COLO668 (cell line): ENCODE results near the gene ZNF329.
A peak's percentile ranks its signal among the peaks of the same experiment; 100 is the strongest.

Experiments
- DNase-seq: peaks from one replicate; lab custom pipeline; 2025; ENCODE audit not compliant: unreplicated experiment; lab: John Stamatoyannopoulos, UW

Gene ZNF329

DNA sequence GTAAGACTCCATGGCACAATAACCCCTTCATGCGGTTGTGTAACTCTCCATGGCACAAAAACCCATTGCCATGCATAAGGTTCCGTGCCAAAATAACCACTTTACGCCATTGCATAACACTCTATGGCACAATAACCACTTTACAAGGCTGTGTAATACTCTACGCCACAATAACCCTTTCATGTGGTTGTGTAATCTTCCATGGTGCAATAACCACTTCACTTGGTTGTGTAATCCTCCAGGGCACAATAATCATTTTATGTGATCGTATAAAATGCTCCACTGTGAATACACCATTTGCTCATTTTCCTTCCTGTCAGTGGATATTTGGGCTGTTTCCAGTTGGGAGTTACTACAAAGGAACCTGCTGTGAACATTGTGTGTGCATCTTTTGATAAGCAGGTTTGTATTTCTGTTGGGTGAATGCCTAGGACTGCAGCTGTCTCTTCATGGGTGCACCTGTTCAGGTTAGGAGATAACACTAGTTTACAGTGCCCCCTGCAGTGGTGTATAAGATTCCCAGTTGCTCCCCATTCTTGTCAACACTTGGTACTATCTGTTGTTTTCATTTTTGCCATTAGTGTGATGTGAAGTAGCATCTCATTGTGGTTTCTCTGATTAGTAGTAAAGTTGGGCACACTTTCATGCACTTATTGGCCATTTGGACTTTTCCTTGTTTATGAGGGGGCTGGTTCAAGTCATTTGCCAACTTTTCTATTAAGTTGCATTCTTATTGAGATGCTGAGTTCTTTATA is 31.4 kb downstream of the ZNF329 start:
- DNase-seq: no peak

DNA sequence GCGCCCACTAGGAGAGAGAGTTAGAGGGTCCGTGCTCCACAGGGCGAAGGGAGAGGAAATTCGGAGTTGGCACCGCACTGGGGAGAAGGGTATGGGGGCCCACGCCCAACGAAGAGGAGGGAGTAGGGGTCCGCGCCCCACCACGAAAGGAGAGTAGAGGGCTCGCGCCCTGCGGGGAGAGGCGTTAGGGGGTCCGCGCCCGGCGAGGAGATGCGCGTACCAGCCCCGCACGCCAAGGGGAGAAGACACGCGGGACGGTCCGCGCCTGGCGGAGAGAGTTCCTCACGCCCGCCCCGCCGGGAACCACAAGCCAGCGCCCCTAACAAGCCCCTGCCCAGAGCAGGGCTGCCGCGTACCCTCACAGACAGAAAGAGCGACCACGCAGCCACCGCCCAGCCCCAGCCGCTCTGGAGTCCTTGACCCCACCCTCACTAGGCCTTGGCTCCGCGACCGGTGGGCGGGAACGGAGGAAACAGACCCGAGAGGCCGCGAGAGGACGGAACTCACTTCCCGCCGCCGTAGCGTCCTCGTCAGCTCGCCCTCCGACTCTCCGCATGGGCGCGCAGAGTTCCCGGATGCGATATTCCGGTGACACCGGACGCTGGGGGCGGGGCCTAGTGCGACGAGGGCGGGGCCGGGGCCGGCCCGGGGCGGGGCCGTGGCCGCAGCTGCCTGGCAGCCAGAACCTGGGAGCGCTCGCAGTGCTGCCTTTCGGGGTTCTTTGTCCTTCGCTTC is 32.6 kb downstream of the ZNF329 start:
- DNase-seq: no peak

DNA sequence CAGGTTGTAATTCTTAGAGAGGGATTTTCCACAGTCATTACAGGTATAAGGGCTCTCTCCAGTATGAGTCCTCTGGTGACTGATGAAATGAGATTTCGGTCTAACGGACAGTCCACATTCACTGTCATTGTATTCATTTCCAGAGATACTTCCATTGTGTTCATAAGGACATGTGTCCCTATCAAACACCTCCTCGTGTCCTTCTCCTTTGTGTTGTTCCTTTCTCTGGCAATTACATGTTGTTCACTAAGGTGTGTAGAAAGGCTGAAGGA is 42.1 kb downstream of the ZNF329 start:
- DNase-seq: no peak

DNA sequence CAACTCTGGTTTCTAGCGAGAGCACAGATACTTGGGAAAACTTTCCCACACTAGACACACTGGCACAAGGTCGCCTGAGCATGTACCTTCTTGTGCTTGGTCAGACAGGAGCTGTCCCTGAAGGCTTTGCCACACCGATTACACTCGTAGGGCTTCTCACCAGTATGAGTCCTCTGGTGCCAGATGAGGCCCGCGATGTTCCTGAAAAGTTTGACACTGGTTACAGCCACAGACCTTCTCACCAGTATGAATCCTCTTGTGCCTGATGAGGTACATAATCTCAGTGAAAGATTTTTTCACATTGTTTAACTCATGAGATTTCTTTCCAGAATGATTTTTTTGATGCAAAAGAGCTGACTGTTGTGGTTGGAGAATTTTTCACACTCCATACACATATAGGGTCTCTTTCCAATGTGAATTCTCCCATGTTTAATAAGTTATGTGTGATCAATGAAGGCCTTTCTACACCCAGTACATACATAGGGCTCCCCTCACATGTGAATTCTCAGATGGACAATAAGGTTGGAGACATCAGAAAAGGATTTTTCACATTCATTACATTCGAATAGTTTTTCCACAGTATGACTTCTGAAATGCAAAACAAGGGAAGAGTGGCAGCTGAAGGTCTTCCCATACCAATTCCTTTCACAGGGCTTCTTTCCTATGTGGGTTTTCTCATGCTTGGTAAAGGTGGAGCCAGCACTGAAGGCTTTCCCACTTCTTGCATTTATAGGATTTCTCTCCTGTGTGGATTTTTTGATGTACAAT is 42.6 kb downstream of the ZNF329 start:
- DNase-seq: no peak

DNA sequence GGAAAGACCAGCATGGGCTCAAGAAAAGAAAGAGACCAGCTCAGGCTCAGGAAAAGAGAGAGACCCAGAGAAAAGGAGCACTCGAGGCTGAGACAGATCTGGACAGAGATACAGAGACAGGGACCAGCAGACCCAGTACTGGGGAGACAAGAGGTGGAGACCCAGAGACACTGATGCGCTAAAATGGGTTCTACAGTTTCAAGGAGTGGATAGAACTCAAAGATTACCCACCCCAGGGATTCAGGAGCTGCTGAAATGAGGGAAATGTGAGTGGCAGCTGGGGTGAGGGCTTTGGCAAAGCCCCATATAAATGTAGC is 51.9 kb downstream of the ZNF329 start:
- no peak for DNase-seq

DNA sequence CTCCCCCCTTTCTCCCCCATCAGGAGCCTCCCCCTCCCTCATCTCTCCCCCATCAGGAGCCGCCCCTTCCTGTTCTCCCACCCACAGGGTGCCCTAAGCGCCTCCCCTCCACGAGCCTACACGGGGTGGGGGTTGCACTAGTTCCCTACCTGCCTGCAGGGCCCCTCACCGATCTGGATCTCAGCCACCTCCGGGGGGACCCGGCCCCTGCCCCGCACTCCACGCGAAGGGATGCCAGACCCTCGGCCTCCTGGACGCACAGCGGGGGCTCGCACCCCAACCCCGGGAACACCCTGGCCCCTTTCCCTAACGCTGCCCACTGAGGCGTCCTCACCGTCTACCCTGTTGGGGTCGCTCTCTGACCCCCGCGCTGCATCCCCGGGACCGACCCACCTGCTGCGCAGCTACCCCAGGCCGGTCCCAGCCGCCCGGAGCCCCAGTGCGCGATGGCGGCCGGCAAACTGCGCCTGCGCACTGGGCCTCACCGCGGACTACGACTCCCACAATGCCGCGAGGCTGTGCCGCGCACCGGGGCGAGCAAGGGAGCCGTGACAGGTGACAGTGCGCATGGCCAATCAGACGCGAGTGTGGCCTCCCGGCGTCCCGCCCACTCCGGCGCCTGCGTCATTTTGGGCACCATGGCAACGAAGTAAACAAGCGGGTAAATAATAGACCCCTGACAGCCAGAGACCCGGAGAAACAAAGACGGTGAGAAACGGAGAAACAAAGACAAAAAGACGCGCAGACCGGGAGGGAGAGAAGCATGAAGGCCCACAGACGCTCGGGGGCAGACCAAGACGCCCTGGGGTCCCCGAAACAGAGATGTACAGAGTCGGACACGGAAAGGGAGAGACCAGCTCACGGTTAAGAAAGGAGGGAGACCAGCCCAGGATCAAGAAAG is 52.6 kb downstream of the ZNF329 start, which contains the start of gene ZSCAN18:
Gene ZSCAN18, minus strand, starts transcription at position 451 of the 901 bp plus-strand sequence. CDS start 7,964 bp downstream, outside the sequence.
- peak; percentile 98 for DNase-seq

DNA sequence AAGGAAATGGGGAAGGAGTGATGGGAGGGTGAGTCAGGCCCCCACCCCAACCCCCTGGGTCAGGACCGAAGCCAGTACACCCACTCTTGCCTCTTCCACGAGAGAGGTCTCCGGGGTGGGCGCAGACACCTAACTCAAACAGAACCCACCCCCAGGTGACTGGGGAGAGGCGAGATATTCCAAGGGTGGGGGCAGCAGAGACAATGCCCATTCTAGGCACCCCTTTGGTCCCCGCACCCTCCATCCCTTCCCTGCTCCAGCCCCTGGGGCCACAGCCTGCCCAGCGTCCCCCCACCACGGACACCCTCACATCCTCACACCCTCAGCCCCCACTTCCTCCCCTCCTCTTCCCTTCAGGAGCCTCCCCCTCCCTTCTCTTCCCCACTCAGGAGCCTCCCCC is 53.2 kb downstream of the ZNF329 start:
- DNase-seq: no peak

DNA sequence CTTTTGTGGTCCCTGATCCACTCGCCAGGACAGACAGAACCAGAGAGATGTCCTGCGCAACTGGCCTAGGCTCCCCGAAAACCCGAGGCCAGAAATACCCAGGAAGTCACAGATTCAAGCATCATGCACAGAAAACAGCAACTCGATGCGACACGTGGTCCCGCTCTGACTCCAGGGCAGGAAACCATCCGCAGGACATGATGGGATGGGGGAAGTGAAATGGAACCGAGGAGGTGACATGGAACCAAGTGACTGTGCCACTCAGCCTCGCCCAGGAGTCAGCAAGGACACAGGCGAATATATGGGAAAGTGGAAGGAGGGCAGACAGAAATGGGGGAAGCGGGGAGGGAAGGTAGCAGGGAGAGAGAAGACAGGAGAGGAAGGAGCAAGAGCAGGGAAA is 53.7 kb downstream of the ZNF329 start:
- no peak for DNase-seq

DNA sequence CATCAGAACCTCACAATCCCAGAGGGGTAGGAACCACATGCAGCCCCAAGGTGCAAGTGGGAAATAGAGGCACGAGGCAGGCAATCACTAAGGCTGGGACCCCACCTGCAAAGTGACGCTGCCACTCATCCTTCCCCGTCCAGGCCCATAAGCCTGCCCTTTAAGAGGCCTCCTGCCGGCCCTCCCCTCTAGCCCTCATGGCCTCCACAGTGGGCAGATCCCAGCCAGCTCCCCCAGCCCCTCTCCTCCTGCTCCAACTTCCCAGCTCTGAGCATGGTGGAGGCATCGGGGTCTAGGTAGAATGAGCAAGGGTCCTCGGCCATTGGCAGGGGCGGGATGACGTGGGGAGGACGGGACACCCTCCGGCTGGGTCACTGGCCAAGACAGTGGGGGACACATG is 55.3 kb downstream of the ZNF329 start:
- no peak for DNase-seq

DNA sequence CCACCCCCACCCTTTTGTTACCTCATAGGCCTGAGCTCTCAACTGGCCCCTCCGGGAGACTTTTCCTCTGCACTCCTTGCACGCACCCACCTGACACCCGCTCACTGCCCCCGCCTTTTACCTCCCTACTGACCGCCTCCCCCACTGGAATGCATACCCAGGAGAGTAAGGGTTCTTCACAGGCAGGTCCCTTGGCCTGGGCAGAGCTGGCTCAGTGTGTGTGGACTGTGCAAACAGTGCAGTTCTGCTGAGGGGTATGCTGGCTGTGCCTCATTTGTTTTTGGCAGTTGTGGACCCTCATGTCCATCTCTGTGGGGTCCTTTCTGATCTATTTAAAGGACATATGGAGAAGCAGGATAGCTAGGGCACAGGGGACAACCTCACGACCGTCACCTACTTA is 57.5 kb downstream of the ZNF329 start:
- DNase-seq: no peak

DNA sequence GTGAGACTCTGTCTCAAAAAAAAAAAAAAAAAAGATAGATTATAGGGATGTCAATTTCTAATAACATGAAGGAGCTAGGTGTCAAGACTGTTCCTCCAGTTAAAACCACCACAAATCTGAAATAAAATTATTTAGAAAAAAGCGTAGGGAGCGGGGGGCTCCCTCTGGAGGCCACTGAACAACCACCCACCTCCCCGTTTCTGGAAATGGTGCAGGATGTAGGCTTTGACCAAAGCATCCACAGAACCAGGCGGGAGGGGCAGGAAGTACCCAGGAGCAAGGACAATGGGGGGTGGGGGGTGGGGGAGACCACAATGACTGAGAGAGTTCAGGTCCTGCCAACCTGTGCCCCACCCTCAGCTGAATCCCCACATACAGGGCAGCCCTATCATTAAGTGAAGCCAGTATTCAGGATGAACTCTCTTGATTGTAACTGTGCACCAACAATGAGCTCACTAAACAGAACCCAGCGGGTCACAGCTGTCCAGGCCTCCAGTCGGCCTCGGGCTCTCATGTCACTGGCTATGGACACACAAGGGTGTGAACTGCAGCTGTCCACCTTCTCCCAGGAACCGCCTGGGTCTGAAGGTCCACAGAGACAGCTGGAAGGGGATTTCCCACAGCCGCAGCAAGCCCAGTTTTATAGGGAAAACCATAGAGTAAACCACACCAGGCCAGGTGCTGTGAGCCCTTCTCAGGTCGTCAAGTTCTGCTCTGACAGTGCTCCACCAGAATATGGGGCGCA is 59.2 kb downstream of the ZNF329 start:
- DNase-seq: peak; percentile 38

DNA sequence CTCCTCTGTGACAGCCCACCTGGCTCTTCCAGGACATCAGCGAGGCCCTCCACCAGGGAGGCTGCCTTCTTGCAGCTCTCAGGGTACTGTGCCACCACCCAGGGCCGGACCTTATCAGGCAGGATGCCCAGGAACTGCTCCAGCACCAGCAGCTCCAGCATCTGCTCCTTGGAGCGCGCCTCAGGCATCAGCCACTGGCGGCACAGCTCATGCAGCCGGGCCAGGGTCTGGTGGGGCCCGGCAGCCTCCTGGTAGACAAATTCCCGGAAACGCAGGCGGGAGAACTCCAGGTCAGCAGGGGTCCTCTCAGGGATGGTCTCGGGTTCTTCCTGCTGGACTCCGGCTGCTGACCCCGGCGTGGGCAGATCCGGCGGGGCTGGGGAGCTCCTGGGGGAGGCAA is 60.7 kb downstream of the ZNF329 start:
- no peak for DNase-seq

DNA sequence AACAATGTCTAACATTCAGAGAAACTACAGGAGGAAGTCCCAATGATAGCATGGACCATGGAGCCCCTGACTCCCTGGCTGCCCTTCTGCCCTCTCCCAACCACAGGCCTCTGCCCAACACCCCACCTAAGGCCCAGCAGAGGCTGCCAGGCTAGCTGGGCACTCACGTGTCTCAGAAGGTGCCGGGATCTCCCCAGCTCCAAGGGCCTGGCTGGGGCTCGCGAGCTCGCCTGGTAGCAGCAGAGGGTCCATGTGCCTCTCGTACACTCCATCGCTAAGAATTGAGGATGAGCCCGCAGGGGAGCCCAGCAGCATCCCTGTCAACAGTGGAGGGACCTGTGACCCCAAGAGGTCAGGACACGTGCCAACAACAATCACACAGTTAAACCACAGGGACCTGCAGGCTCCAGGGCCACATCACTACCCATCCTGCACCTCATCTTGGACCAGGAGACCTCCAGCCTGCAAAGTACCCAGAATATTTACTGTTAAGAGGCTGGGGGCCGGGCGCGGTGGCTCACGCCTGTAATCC is 62.0 kb downstream of the ZNF329 start:
- DNase-seq: no peak

DNA sequence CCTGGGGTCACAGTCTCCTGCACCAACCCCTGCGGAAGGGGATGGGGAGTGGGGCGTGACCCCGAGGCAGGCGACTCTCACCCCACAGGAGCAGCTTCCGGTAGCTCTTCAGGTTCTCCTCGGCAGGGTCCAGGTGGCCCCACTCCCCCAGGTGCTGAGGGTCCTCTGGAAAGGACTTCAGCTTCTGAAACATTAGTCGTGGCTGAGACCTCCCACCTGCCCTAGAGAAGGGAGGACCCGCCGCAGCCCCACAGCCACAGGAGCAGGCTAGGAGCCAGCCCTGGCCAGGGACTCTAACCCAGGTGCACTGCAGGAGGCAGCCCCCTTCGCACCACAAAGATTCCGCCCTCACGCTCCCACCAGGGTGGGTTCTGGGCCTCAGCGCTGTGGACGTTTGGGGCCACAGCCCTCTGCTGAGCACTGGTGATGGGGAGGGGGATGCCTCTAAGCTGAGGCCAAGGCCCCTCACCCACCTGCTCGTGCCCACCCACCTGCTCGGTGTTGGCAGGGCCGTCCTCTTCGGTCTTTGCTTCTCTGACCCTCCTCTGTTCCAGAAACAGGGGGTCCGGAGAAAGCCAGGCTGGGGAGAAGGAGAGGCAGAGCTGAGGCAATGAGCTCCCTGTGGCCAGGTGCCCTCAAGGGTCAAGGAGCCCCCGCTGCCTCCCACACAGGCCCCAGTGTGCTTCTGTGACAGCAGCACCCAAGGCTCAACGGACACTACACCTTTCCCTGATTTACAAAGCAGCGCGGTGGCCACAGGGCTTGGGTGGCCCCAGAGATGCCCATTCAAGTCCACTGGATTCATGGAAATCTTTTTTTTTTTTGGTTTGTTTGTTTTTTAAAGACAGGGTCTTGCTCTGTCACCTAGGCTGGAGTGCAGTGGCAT is 63.5 kb downstream of the ZNF329 start:
- no peak for DNase-seq

DNA sequence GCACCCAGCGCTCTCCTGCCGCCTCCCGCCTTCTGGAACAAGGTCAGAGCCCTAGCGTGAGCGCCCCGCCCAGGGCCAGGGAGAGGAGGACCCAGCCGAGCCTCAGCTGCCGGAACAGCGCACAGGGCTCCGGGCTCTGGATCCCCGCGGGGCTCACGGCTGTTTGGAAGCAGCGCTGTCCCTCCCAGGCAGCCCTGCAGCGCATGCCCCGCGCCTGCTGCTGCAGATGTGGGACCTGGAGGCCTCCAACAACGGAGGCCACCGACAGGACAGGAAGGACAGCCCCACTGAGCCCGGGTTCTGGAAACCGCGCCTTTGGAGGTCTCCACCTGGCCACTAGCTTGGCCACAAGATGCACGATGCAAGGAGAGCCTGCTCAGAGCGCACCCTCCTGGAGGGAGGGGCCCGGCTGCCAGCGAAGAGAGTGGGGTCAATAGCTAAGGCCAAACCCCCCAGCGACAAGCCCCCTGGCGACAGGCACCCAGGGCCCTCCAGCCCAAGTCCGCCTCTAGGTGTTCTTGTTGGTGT is 65.2 kb downstream of the ZNF329 start:
- DNase-seq: no peak

DNA sequence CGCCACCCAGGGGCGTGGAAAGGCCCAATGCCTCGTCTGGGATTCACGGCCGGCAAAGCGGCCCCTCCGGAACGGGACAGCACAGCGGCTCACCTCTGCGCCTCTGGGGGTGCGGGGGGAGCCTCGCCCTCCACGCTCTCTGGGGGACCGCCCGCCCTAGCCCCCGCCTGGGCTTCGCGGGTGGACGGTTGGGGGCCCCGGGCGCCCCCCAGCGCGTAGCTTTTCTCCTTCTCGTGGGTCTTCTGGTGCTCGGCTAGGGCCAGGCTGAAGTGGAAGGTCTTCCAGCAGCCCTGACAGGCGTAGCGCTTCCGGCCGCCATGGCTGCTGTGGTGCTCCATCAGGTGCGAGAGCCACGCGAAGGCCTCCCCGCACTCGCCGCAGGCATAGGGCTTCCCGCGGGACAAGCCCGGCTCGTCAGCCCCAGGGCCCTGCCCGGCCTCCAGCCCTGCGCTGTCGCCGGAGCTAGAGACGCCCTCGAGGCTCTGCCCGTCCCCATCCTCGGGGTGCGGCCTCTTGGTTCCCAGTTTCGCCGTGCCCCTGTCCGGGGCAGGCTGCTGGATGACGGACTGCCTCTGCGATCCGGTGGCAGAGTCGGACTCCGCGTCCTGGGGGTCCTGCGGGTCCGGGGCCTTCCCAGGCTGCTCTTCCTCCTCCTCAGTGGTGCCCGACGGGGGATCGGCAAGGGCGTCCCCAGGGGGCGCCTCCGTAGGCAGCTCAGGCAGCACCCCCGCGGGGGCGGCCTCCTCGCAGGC is 65.8 kb downstream of the ZNF329 start:
- DNase-seq: no peak

DNA sequence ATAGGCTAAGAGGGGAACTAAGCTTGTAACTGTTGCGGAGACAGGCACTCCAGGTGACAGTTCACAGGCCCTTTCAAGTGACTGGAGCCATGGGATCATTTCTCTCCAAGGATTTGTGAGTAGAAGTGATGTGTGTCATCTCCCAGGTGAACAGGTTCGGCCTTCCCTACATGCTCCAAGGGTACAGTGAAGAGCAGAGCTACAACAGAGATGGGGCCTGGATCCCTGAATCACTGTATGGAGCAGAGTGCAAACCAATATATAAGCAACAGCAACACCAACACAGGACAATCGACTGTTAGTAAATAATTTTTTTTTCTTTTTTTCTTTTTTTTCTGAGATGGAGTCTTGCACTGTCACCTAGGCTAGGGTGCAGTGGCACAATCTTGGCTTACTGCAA is 67.6 kb downstream of the ZNF329 start:
- no peak for DNase-seq

DNA sequence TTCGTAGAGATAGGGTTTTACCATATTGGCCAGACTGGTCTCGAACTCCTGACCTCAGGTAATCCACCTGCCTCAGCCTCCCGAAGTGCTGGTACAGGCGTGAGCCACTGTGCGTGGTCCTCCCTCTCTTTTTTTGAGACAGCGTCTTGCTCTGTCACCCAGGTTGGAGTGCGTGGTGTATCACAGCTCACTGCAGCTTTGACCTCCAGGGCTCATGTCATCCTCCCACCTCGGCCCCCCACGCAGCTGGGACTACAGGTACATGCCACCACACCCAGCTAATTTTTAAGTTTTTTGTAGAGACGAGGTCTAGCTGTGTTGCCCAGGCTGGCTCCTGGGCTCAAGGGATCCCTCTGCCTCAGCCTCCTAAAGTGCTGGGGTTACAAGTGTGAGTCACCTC is 70.8 kb downstream of the ZNF329 start:
- DNase-seq: no peak
